NCI-H1436 (cell line): ENCODE results near the gene EIF3B.
"Not testable (repeated sequence)": the region's sequence is repeated elsewhere in the genome, so short reads cannot be mapped to it uniquely, and the experiment has no call there.

Experiments used
- DNase-seq: peaks from one replicate; lab custom pipeline; 2025; lab: John Stamatoyannopoulos, UW

Gene EIF3B

GRCh38 chr7:2354186-2354938 is at the start of gene EIF3B:
TSS of gene EIF3B (plus strand) at chr7:2354827. CDS start at chr7:2354922, 95 bp downstream.
- peak; percentile 91 for DNase-seq

- not testable (repeated sequence) for DNase-seq
These were observed 49.4 kb upstream of the EIF3B start for GRCh38 chr7:2305258-2305657.

- no peak for DNase-seq
These were observed 47.9 kb upstream of the EIF3B start for GRCh38 chr7:2306688-2307087.

DNA sequence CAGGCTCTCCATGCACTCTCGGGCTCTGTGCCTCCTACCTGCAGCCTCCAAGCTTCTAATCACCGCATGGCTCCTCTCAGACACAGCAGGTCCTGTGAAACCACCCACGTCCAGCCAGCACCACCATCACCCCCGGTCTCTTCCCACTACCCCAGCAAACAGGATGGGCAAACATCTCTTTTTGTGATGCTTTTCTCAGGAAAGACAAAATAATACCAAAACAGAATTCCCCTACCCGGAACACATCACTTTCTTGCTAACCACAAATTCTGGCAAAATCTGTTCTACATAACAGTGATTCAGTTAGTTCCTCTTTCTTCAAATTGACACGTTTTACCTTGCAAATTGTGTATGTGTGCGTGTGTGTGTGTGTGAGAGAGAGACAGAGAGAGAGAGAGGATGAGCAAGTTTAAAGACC is 46.9 kb upstream of the EIF3B start:
- no peak for DNase-seq

GRCh38 chr7:2309889-2310331 is 44.7 kb upstream of the EIF3B start:
- DNase-seq: no peak

DNA sequence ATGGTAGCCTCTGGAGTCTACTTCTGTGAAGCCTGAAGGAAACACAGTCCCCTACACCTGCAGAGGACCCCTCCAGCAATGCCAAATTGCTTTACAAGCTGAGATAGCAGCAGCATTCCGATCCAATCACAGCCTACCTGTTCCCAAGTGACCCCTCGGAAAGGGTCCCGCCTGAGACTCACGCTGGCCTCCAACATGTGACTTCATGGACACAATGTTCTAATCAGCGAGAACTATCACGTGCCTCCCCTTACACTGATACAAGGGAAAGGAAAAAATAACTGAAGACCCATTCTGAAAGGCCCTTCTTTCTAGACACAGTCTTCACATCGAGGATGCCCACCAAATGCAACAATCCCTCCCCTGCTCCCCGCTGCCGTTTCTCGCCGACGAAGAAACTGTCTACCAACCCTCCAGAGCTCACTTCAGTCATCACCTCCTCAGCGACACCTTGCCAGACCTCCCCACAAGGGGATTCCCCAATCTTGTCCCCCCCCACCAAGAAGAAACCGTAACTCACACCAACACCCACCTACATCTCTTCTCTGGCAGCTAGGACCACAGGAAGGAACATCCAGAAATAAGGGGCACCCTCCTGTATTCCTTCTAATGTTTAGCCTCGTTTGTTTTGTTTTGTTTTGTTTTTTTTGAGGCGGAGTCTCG is 42.2 kb upstream of the EIF3B start:
- no peak for DNase-seq

- no peak for DNase-seq
These were observed 41.0 kb upstream of the EIF3B start for GRCh38 chr7:2313450-2314208.

GRCh38 chr7:2314209-2314955 is 40.2 kb upstream of the EIF3B start, which contains the start of gene SNX8:
TSS of gene SNX8 (minus strand) at chr7:2314441. CDS start at chr7:2314421, 20 bp downstream.
- DNase-seq: peak; percentile 88

- not testable (repeated sequence) for DNase-seq
These were observed 39.6 kb upstream of the EIF3B start for GRCh38 chr7:2314956-2315530.

- DNase-seq: no peak
These were observed 38.8 kb upstream of the EIF3B start for GRCh38 chr7:2315787-2316186.

DNA sequence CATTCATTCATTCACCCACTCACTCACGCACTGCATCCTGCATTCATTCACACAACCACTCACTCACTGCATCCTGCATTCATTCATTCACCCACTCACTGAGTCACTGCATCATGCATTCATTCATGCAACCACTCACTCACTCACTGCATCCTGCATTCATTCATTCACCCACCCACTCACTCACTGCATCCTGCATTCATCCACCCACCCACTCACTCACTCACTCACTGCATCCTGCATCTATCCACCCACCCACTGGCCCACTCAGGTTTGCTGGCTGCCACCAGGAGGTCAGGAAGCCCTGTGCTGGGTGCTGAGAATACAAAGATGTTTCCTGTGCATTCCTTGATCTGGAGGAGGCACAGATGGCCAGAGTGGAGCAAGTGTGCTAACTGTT is 38.0 kb upstream of the EIF3B start:
- DNase-seq: no peak

- DNase-seq: no peak
These were observed 36.9 kb upstream of the EIF3B start for GRCh38 chr7:2317556-2318293.

- peak; percentile 4 for DNase-seq
These were observed 33.6 kb upstream of the EIF3B start for GRCh38 chr7:2321020-2321419.

- no peak for DNase-seq
These were observed 29.5 kb upstream of the EIF3B start for GRCh38 chr7:2325162-2325561.

DNA sequence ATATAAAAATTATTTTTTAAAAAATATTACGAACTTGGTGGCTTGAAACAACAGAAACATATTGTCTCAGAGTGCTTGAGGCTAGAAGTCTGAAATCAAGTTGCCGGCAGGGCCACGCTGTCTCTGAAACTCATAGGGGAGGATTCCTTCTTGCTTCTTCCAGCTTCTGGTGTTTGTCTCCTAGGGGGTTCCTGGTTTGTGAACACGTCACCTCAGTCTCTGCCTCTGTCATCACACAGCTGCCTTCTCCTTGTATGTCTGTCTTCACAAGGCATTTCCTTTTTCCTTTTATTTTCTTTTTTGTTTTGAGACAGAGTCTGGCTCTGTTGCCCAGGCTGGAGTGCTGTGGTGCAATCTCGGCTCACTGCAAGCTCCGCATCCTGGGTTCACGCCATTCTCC is 27.7 kb upstream of the EIF3B start:
- DNase-seq: no peak

- no peak for DNase-seq
These were observed 24.1 kb upstream of the EIF3B start for GRCh38 chr7:2330493-2330892.

DNA sequence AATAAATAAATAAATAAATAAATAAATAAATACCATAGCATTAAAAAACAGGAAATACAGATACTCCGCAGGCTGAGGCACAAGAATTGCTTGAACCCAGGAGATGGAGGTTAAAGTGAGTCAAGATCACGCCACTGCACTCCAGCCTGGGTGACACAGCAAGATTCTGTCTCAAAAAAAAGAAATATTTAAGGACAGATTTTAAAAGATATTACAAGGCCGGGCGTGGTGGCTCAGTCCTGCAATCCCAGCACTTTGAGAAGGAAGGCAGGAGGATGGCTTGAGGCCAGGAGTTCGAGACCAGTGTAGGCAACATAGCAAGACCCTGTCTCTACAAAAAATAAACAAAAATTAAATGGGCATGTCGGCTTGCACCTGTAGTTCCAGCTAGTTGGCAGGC is 22.9 kb upstream of the EIF3B start:
- no peak for DNase-seq

GRCh38 chr7:2332606-2333231 is 21.9 kb upstream of the EIF3B start:
- DNase-seq: not testable (repeated sequence)

DNA sequence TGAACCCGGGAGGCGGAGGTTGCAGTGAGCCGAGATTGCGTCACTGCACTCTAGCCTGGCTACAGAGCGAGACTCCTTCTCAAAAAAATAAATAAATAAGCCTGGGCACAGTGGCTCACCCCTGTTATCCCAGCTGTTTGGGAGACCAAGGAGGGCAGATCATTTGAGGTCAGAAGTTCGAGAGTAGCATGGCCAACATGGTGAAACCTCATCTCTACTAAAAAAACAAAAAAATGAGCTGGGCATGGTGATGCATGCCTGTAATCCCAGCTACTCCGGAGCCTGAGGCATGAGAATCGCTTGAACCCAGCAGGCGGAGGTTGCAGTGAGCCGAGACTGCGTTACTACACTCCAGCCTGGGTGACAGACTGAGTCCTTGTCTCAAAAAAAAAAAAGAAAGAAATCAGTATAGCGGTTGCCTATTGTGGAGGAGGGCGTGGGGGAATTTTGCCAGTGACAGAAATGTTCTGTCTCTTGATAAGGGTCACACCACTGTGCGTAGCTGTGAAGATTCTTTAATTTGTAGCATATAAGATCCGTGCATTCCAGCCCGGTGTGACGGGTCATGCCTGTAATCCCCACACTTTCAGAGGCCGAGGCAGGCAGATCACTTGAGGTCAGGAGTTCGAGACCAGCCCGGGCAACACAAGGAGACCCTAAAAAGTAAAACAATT is 17.9 kb upstream of the EIF3B start:
- no peak for DNase-seq
